MM.1S (cell line): ENCODE measurements around the gene STX16.

Experiments
- EZH2phosphoT487 ChIP-seq: fragments of 300-600 bp; sonication (generic); IDR thresholded peaks from 2 replicates; pipeline ENCODE4 v1.6.1; 2018; ENCODE audit warnings: antibody characterized with exemption, low read length
- TF ChIP-seq, protein P1 (sequence below): fragments of 300-600 bp; sonication (generic); IDR thresholded peaks from 2 replicates; pipeline ENCODE4 v1.5.1; 2016; ENCODE audit warnings: antibody characterized with exemption, low read length, mixed read lengths

DNA sequence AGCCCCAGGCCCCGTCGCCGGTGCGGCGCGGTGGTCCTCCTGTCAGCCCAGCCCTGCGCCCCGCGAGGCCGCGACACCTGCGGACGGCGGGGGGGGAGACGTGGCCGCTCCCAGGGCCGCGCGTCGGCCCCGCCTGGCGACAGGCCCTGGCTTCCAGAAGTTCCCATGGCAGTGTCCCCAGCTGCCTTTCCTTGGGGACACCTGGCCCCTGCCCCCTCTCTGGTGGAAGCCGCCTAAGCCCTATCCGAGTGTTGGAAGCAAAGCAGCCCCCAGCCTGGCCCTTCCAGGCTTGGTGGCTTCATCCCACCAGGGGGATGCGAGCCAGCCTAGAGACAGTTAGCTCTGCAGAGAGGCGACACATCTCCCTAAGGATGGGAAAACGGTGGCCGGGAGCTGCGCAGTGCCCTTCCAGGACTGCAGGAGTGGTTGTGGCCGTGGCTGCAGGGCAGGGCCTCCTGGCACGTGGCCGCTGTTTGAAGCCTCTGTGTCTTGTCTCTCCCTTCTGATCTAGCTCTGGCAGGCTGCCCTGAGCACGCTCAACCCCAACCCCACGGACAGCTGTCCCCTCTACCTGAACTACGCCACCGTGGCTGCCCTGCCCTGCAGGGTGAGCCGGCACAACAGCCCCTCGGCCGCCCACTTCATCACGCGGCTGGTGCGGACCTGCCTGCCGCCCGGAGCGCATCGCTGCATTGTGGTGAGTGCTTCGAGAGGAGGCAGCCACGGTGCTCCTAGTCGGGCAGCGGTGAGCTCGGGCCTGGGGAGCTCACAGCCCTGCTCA lies 42.3 kb downstream of the STX16 start:
- TF ChIP-seq, protein P1, sequence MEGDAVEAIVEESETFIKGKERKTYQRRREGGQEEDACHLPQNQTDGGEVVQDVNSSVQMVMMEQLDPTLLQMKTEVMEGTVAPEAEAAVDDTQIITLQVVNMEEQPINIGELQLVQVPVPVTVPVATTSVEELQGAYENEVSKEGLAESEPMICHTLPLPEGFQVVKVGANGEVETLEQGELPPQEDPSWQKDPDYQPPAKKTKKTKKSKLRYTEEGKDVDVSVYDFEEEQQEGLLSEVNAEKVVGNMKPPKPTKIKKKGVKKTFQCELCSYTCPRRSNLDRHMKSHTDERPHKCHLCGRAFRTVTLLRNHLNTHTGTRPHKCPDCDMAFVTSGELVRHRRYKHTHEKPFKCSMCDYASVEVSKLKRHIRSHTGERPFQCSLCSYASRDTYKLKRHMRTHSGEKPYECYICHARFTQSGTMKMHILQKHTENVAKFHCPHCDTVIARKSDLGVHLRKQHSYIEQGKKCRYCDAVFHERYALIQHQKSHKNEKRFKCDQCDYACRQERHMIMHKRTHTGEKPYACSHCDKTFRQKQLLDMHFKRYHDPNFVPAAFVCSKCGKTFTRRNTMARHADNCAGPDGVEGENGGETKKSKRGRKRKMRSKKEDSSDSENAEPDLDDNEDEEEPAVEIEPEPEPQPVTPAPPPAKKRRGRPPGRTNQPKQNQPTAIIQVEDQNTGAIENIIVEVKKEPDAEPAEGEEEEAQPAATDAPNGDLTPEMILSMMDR: no peak
- TF ChIP-seq EZH2phosphoT487: no peak
